Measurements from ENCODE around the gene PCNX3.

The PCNX3 gene

DNA sequence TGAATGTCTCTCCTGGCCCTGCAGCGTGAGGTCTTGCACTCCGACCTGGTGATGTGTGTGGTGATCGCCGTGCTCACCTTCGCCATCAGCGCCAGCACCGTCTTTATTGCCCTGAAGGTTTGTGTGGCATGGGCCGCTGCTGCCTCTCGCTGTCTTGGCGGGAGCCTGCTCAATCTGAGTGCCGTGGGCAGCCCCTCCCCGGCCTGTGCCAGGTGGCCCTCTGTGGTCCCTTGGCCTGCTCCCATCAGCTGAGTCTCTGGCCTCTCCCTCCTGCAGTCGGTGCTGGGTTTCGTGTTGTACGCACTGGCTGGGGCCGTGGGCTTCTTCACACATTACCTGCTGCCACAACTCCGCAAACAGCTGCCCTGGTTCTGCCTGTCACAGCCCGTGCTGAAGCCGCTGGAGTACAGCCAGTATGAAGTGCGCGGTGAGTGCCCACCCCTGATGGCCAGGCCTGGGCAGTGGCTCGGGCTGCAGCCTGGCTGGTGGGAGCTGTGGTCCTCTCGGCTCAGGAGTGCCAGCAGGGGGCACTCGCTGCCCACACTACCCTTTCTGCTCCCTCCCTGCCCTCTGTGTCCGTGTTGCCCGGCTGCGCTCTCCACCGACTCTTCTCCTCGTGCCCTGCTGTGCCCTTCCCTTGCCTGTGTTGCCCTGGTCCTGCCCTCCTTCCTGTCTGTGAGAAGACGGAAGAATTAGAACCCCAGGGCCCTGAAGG is 10.2 kb downstream of the PCNX3 start:
- TF ChIP-seq ZNF274 (IDR thresholded peaks at IDR 0.05; ENCODE audit: low read depth, low read length) = no peak
- H3K4me3 ChIP-seq (ENCODE audit: low read length) = no peak overlapping the region

DNA sequence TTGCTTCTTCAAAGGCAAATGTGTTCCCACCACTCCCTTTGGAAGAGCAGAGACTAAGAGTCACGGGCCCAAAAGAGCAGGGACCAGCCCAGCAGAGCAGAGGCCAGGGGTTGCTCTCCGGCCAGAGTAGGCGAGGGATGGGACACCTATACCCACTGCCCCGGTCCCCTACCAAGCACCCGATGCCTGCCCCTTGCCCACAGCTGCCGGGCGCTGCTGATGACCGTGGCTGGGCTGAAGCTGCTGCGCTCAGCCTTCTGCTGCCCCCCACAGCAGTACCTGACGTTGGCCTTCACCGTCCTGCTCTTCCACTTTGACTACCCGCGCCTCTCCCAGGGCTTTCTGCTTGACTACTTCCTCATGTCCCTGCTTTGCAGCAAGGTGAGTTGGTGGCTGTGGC is 11.6 kb downstream of the PCNX3 start:
- no peak for TF ChIP-seq ZNF274 (IDR thresholded peaks at IDR 0.05; ENCODE audit: low read depth, low read length)
- H3K4me3 ChIP-seq (ENCODE audit: low read length) = no peak overlapping the region

DNA sequence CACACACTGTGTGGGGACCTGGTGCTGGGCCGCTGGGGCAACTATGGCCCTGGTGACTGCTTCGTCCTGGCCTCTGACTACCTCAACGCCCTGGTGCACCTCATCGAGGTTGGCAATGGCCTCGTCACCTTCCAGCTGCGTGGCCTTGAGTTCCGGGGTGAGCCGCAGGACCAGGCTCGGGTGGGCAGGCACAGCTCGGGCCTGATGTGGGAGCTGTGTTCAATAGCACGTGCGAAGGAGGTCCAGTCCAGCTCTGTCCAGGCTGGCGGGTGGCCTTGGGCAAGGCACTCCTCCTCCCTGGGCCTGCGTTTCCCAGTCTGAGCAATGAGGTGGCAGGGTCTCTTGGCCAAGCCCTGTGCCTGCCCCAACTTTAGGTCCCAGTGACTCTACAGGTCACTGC is 14.0 kb downstream of the PCNX3 start:
- no peak overlapping the region for H3K4me3 ChIP-seq (ENCODE audit: low read length)
- no peak for TF ChIP-seq ZNF274 (IDR thresholded peaks at IDR 0.05; ENCODE audit: low read depth, low read length)

DNA sequence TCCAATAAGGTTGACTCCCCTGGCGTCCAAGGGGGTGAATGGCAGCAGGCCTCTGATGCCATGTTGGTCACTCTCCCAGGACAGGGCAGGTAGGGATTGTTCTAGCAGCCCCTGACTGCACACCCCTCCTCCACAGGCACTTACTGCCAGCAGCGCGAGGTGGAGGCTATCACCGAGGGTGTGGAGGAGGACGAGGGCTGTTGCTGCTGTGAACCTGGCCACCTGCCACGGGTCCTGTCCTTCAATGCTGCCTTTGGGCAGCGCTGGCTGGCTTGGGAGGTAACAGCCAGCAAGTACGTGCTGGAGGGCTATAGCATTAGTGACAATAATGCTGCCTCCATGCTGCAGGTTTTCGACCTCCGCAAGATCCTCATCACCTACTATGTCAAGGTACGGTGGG is 14.6 kb downstream of the PCNX3 start:
- no peak for TF ChIP-seq ZNF274 (IDR thresholded peaks at IDR 0.05; ENCODE audit: low read depth, low read length)
- no peak overlapping the region for H3K4me3 ChIP-seq (ENCODE audit: low read length)

DNA sequence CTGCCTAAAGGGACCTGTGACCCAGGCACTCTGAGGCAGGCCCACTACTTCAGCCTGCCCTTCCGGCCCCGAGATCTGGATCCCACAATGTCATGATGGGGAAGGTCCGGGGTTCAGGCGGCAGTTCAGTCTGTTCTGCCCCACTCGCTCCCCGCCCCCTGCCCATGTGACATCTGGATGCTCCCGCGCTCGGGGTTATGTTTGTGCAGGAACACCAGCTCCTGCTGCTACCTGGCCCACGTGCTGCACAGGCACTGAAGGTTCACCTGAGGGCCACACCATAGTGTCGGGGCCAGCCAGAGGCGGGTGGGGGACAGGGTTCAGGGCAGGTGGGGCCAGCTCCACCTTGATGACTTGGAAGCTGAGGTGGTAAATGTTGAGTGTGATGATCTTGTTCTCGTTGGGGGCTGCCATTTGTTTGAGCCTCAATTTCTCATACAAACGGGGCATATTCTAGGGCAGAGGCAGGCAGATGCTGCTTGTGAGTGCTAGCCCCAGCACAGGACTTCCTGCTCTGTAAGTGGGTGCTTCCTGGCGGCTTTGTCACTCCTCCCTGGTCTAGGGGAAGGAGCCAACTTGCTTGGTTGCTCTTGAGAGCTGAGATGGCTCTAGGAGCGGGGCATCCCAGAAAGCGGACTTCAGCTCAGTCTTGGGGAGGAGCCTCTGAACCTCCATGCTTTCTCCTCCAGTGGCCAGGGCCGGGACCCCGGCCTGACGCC is 18.0 kb downstream of the PCNX3 start:
- H3K4me3 ChIP-seq (ENCODE audit: low read length) = no peak overlapping the region
- TF ChIP-seq ZNF274 (IDR thresholded peaks at IDR 0.05; ENCODE audit: low read depth, low read length) = no peak

DNA sequence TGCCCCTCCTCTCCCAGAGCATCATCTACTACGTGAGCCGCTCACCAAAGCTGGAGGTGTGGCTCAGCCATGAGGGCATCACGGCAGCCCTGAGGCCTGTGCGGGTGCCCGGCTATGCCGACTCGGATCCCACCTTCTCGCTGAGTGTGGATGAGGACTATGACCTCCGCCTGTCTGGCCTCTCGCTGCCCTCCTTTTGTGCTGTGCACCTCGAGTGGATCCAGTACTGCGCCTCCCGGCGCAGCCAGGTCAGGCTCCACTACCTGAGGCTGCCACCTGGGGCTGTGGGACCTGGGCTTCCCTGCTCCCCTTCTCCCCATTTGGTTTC is 18.5 kb downstream of the PCNX3 start:
- TF ChIP-seq ZNF274 (IDR thresholded peaks at IDR 0.05; ENCODE audit: low read depth, low read length) = no peak
- no peak overlapping the region for H3K4me3 ChIP-seq (ENCODE audit: low read length)

DNA sequence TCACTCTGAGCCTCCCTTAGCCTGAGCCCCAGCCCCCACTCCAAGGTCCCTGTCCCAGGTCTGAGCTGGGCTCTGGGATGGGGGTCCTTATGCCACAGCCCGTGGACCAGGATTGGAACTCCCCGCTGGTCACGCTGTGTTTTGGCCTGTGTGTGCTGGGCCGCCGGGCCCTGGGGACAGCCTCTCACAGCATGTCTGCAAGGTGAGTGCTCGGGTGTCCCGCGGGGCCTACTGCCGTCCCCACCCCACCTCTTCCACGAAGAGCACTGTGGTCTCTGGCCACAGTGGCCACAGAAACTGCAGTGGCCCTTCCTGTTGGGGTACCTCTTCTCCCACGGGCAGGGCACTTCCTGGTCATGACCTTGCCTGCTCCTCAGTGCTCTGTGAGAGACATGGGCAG is 18.9 kb downstream of the PCNX3 start:
- no peak overlapping the region for H3K4me3 ChIP-seq (ENCODE audit: low read length)
- no peak for TF ChIP-seq ZNF274 (IDR thresholded peaks at IDR 0.05; ENCODE audit: low read depth, low read length)

DNA sequence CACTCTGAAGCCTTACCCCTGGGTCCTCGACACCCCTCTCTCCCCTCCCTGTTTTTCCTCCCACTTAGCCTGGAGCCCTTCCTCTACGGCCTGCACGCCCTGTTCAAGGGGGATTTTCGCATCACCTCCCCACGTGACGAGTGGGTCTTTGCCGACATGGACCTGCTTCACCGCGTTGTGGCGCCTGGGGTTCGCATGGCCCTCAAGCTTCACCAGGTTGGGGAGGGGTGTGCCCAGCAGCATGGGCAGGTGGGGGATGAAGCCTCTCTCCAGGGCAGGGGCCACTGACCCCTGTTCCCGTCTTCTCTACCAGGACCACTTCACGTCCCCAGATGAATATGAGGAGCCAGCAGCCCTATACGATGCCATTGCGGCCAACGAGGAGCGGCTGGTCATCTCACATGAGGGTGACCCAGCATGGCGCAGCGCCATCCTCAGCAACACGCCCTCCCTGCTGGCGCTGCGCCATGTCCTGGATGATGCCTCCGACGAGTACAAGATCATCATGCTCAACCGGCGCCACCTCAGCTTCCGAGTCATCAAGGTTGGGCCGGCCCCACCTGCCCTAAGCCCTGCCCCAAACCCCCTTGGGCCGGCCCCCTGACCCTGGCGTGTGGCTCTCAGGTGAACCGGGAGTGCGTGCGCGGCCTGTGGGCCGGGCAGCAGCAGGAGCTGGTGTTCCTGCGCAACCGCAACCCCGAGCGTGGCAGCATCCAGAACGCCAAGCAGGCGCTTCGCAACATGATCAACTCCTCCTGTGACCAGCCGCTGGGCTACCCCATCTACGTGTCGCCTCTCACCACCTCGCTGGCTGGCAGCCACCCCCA is 19.5 kb downstream of the PCNX3 start:
- H3K4me3 ChIP-seq (ENCODE audit: low read length) = no peak overlapping the region
- no peak for TF ChIP-seq ZNF274 (IDR thresholded peaks at IDR 0.05; ENCODE audit: low read depth, low read length)

DNA sequence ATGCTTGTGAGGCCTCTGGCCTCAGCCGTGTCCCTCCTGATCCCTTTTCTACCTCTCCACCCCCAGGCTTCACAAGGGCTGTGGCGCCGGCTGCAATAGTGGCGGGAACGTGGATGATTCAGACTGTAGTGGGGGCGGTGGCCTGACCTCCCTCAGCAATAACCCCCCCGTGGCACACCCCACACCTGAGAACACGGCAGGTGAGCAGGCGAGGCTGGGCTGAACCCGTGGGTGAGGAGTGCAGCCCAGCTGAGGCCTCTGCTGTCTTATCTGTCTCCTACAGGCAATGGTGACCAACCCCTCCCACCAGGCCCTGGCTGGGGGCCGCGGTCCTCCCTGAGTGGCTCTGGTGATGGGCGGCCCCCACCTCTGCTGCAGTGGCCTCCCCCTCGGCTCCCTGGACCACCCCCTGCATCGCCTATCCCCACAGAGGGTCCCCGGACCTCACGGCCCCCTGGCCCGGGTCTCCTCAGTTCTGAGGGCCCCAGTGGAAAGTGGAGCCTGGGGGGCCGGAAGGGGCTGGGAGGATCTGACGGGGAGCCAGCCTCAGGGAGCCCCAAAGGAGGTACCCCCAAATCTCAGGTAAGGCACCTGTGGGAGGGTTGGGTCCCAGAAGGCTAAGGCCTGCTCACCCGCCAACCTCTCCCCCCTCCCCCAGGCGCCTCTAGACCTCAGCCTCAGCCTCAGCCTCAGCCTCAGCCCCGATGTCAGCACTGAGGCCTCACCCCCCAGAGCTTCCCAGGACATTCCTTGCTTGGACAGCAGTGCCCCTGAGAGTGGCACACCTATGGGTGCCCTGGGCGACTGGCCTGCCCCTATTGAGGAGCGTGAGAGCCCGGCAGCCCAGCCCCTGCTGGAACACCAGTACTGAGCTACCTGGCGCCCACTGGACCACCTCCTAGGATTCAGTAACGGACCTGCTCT is 20.8 kb downstream of the PCNX3 start:
- H3K4me3 ChIP-seq (ENCODE audit: low read length) = no peak overlapping the region
- no peak for TF ChIP-seq ZNF274 (IDR thresholded peaks at IDR 0.05; ENCODE audit: low read depth, low read length)

DNA sequence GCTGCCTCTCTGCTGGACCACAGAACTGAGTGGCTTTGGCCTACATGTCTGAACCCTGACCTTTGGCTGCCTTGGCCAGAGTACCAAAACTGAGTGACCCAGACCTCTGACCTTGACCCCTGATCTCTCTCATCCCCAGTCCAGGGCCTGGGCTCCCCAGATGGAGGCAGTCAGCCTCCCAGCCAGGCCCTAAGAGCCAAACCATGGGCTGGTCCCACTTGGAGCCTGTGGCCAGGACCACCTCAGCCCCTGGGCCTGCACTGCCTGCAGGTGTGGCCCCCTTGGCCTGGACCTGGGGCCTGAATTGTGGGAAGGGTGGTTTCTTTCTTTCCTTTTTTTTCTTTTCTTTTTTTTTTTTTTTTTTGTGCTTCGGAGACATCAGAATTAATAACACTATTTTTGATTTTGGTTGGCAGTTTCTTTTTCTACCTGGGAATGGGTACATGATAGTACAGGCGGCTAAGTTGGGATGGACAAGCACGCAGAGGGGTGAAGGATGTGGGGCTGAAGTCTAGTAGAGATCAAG is 21.5 kb downstream of the PCNX3 start:
- TF ChIP-seq ZNF274 (IDR thresholded peaks at IDR 0.05; ENCODE audit: low read depth, low read length) = no peak
- no peak overlapping the region for H3K4me3 ChIP-seq (ENCODE audit: low read length)

DNA sequence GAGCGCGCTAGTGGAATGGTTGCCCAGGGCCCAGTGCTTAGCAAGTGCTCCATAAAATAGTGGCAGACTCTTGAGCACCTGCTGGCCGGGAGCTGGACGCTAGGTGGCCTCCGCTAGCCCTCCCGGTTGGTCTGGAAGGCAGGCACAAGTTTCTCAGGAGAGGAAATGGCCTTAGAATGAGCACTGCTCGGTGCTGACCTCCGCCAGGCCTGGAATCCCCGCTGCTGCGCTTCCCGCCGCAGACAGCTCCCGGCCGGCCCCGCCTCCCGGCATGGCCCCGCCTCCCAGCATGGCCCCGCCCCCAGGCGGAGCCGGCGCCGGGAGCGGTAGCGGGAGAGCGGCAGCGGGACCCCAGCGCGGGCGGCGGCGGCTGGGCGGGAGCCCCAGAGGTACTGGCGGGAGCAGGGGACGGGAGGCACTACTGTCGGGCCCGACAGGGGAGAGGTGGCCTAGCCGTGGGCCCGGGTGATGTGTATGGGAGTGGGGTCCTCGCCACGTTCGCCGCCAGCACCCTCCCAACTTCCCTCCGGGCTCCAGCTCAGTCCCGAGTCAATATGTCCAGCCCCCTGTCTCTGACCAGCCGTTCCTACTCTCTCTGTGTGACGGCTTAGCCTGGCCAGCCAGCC is 22.3 kb downstream of the PCNX3 start, which contains the start of gene SIPA1:
Gene SIPA1, plus strand, starts transcription at position 308 of the 626 bp plus-strand sequence. CDS start 2,821 bp downstream, outside the sequence.
- H3K4me3 ChIP-seq (ENCODE audit: low read length) = peak within 1 kb of the TSS; percentile 88
- TF ChIP-seq ZNF274 (IDR thresholded peaks at IDR 0.05; ENCODE audit: low read depth, low read length) = no peak

DNA sequence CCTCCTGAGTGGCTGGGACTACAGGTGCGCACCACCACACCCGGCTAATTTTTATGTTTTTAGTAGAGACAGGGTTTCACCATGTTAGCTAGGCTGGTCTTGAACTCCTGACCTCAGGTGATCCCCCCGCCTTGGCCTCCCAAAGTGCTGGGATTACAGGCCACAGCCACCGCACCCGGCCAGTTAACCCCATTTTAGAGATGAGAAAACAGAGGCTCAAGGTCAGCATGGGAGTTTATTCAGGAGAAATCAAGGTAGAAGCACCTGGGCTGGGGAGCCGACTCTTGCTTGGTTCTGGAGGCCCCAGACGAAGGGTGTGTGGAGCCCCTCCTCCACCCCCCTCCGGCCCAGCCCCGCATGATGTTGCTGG is 23.6 kb downstream of the PCNX3 start:
- peak overlapping the region; percentile 88; the same call in 1 of the 2 replicates for H3K4me3 ChIP-seq (ENCODE audit: low read length)

Measured in GM08714 (cell line).